Common myeloid progenitor, CD34-positive (primary cell): Measurements from ENCODE around the gene SEC16B.

Source experiments
- CTCF ChIA-PET: fragments of 350-600 bp; sonication (Branson Sonifier 250); formaldehyde crosslinking; loops from one replicate; lab custom pipeline; 2021; ENCODE audit warnings: antibody characterized with exemption; lab: Charles Lee
- POLR2A ChIA-PET: fragments of 350-600 bp; sonication (Branson Sonifier 250); formaldehyde crosslinking; loops from one replicate; lab custom pipeline; 2021; ENCODE audit warnings: antibody characterized with exemption; lab: Charles Lee
- DNase-seq, 3 donors: peaks; one replicate each; pipeline versions ENCODE4 v3.0.0 to v3.0.0-alpha.2; 2013
- H3K27ac ChIP-seq, 2 experiments: 1 replicate in 1 of 2; 2 replicates in 1 of 2; pipeline ENCODE4 v1.7.0; 2013; ENCODE audit warnings: inconsistent platforms in 2 of 2, low read length in 2 of 2, mild to moderate bottlenecking in 2 of 2, low read depth in 1 of 2, moderate library complexity in 1 of 2; ENCODE audit not compliant: severe bottlenecking in 2 of 2, insufficient read depth in 1 of 2, poor library complexity in 1 of 2
- H3K27me3 ChIP-seq, 5 experiments: replicated peaks in 2 of 5; 1 replicate in 3 of 5; 2 replicates in 2 of 5; pipeline versions ENCODE4 v1.6.1 to v1.7.0; 2013; ENCODE audit warnings: low read length in 4 of 5, mild to moderate bottlenecking in 2 of 5, moderate library complexity in 2 of 5, inconsistent platforms in 1 of 5; ENCODE audit not compliant: insufficient read depth in 5 of 5, control insufficient read depth in 4 of 5
- H3K36me3 ChIP-seq, 4 experiments: 1 replicate in 2 of 4; 2 replicates in 2 of 4; pipeline versions ENCODE4 v1.6.1 to v1.7.0; 2013; ENCODE audit warnings: low read length in 3 of 4, control low read depth in 1 of 4, mild to moderate bottlenecking in 1 of 4; ENCODE audit not compliant: control insufficient read depth in 4 of 4, insufficient read depth in 4 of 4
- H3K4me1 ChIP-seq, 4 experiments: 1 replicate in 3 of 4; 2 replicates in 1 of 4; pipeline versions ENCODE4 v1.6.1 to v1.7.1; 2013; ENCODE audit warnings: low read length in 3 of 4, mild to moderate bottlenecking in 3 of 4, control low read depth in 1 of 4, inconsistent platforms in 1 of 4, moderate library complexity in 1 of 4; ENCODE audit not compliant: control insufficient read depth in 4 of 4, insufficient read depth in 4 of 4; ENCODE audit errors: control extremely low read depth in 1 of 4
- H3K4me3 ChIP-seq, 7 experiments: 1 replicate in 4 of 7; 2 replicates in 3 of 7; pipeline versions ENCODE4 v1.5.1 to v1.7.0; 2013; ENCODE audit warnings: mild to moderate bottlenecking in 7 of 7, low read length in 6 of 7, moderate library complexity in 6 of 7, inconsistent platforms in 2 of 7, low read depth in 2 of 7, control low read depth in 1 of 7; ENCODE audit not compliant: insufficient read depth in 4 of 7, control insufficient read depth in 1 of 7; ENCODE audit errors: extremely low read depth in 1 of 7
- H3K9me3 ChIP-seq, 5 experiments: 1 replicate in 4 of 5; 2 replicates in 1 of 5; pipeline versions ENCODE4 v1.6.1 to v1.7.1; 2013; ENCODE audit warnings: low read length in 4 of 5, mild to moderate bottlenecking in 2 of 5, inconsistent platforms in 1 of 5, low read depth in 1 of 5, moderate library complexity in 1 of 5; ENCODE audit not compliant: control insufficient read depth in 4 of 5, insufficient read depth in 2 of 5; ENCODE audit errors: control extremely low read depth in 1 of 5
- WGBS: methylation state at CpG from one replicate; pipeline ENCODE4 v1.1.5; 2013; ENCODE audit not compliant: insufficient coverage; 5-methylcytosine and 5-hydroxymethylcytosine counted together

SEC16B gene

GRCh38 chr1:177953549-177953948 lies 16.3 kb downstream of the SEC16B start:
- WGBS: 95% methylated on average over 4 of the region's 6 CpGs
- ChIA-PET CTCF (interaction anchor here (1.2 kb wide), 1 partner anchor 8 kb away, joined by 4 read pairs; no protein-coding TSS in a partner anchor), POLR2A (no interaction called here)
- Histone ChIP-seq H3K4me1 (no peaks in the 10 kb centered on the region), H3K9me3 (no peaks in the 10 kb centered on the region), H3K27ac (no peak overlapping the region), H3K27me3 (no peaks in the 10 kb centered on the region), H3K36me3 (no peaks in the 10 kb centered on the region), H3K4me3 (no peak overlapping the region)
- DNase-seq: no peak

- H3K36me3 ChIP-seq: no peaks in the 10 kb centered on the region
- ChIA-PET CTCF (interaction anchor here (0.6 to 1.0 kb wide), 3 partner anchors 30 to 929 kb away, joined by 3 read pairs; no protein-coding TSS in a partner anchor), POLR2A (interaction anchor here (0.6 kb wide), 1 partner anchor 614 kb away, joined by 4 read pairs; no protein-coding TSS in a partner anchor)
- no peak overlapping the region for H3K27ac ChIP-seq
- H3K4me3 ChIP-seq: no peak overlapping the region
- 95% methylated on average over 7 of the region's 9 CpGs for WGBS
- no peaks in the 10 kb centered on the region for H3K27me3 ChIP-seq
- no peaks in the 10 kb centered on the region for H3K9me3 ChIP-seq
- DNase-seq: no peak
- no peaks in the 10 kb centered on the region for H3K4me1 ChIP-seq
Observed at GRCh38 chr1:177952691-177953090, 17.2 kb downstream of the SEC16B start.

- WGBS: 96% methylated on average over 5 of the region's 7 CpGs
- H3K4me3 ChIP-seq: no peak overlapping the region
- CTCF ChIA-PET: interaction anchor here (0.6 to 1.0 kb wide), 3 partner anchors 30 to 929 kb away, joined by 3 read pairs; no protein-coding TSS in a partner anchor
- H3K27ac ChIP-seq: no peak overlapping the region
- H3K4me1 ChIP-seq: no peaks in the 10 kb centered on the region
- POLR2A ChIA-PET: interaction anchor here (0.6 kb wide), 1 partner anchor 613 kb away, joined by 4 read pairs; no protein-coding TSS in a partner anchor
- H3K36me3 ChIP-seq: no peaks in the 10 kb centered on the region
- no peaks in the 10 kb centered on the region for H3K27me3 ChIP-seq
- DNase-seq: no peak
- no peaks in the 10 kb centered on the region for H3K9me3 ChIP-seq
Observed at GRCh38 chr1:177952249-177952648, 17.6 kb downstream of the SEC16B start.

GRCh38 chr1:177950506-177950905 lies 19.4 kb downstream of the SEC16B start:
- Histone ChIP-seq H3K9me3 (no peaks in the 10 kb centered on the region), H3K27ac (no peak overlapping the region), H3K4me1 (no peaks in the 10 kb centered on the region), H3K36me3 (no peaks in the 10 kb centered on the region), H3K27me3 (no peaks in the 10 kb centered on the region), H3K4me3 (no peak overlapping the region)
- ChIA-PET POLR2A (no interaction called here), CTCF (interaction anchor here (1.1 kb wide), 1 partner anchor 1002 kb away, joined by 3 read pairs; no protein-coding TSS in a partner anchor)
- no peak for DNase-seq

- ChIA-PET POLR2A (no interaction called here), CTCF (interaction anchor here (0.7 to 2.8 kb wide), 7 partner anchors 10 to 1050 kb away, joined by 3 to 8 read pairs (median 4); partner anchors contain the start of gene SEC16B)
- peak; percentile 52 to 78 (median 70) for DNase-seq
- H3K36me3 ChIP-seq: no peaks in the 10 kb centered on the region
- H3K9me3 ChIP-seq: no peaks in the 10 kb centered on the region
- no peaks in the 10 kb centered on the region for H3K4me1 ChIP-seq
- no peak overlapping the region for H3K27ac ChIP-seq
- H3K27me3 ChIP-seq: no peaks in the 10 kb centered on the region
- WGBS: 20% methylated on average over 2 of the region's 8 CpGs
- no peak overlapping the region for H3K4me3 ChIP-seq
Observed at GRCh38 chr1:177948336-177948972, 21.4 kb downstream of the SEC16B start.

GRCh38 chr1:177947623-177948022 lies 22.2 kb downstream of the SEC16B start:
- CTCF ChIA-PET: interaction anchor here (0.6 to 2.8 kb wide), 9 partner anchors 11 to 1049 kb away, joined by 3 to 8 read pairs (median 3); partner anchors contain the start of gene SEC16B
- POLR2A ChIA-PET: no interaction called here
- Histone ChIP-seq H3K27ac (no peak overlapping the region), H3K27me3 (no peaks in the 10 kb centered on the region), H3K36me3 (no peaks in the 10 kb centered on the region), H3K9me3 (no peaks in the 10 kb centered on the region), H3K4me1 (no peaks in the 10 kb centered on the region), H3K4me3 (no peak overlapping the region)
- 95% methylated on average over 4 of the region's 7 CpGs for WGBS
- no peak for DNase-seq

- WGBS: 55% methylated on average over 7 of the region's 12 CpGs
- ChIA-PET POLR2A (no interaction called here), CTCF (interaction anchor here (0.6 to 2.8 kb wide), 12 partner anchors 8 to 1406 kb away, joined by 3 to 11 read pairs (median 4); no protein-coding TSS in a partner anchor)
- no peaks in the 10 kb centered on the region for H3K4me1 ChIP-seq
- H3K27me3 ChIP-seq: no peaks in the 10 kb centered on the region
- no peaks in the 10 kb centered on the region for H3K9me3 ChIP-seq
- H3K4me3 ChIP-seq: no peak overlapping the region
- peak; percentile 43 to 63 (median 62) for DNase-seq
- no peak overlapping the region for H3K27ac ChIP-seq
- no peaks in the 10 kb centered on the region for H3K36me3 ChIP-seq
Observed at GRCh38 chr1:177945943-177946650, 23.8 kb downstream of the SEC16B start.
